ENCODE data around the gene B3GNT2.
"Not testable (repeated sequence)": the region's sequence is repeated elsewhere in the genome, so short reads cannot be mapped to it uniquely, and the experiment has no call there.

Gene B3GNT2

DNA sequence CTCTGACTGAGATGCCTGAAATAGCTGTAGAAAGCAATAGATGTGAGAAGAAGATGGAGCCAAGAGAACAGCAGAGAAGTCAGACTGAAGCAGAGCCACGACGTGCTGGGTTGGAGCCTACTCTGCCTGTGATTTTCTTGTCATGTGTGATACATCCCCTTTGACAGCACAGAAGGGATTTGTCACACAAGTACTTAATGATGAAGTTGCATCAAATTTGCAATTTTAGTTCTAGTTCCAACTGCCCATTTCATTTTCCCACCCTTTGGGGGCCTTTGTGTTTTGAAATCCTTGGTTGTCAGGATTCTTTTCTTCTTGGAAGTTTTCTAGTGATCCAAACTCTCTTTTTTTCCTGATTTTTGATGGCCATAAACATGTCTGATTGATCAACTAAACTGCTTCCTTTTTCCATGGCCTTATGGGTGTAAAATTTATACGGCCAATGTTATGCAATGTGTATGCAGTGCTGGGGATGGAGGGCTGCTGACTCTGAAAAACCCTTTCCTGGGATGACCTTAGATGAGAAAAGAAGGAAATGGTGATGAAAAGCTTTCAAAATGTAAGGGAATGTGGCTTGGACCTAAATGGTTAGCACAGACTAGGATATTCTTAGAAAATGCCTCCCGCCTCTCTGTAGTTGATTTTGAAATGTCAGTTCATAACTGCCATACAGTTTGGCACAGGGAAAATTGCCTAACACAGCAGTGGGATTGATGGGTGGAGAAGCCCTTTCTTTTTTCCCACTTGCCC lies 9.6 kb upstream of the B3GNT2 start:
- no peak for DNase-seq

DNA sequence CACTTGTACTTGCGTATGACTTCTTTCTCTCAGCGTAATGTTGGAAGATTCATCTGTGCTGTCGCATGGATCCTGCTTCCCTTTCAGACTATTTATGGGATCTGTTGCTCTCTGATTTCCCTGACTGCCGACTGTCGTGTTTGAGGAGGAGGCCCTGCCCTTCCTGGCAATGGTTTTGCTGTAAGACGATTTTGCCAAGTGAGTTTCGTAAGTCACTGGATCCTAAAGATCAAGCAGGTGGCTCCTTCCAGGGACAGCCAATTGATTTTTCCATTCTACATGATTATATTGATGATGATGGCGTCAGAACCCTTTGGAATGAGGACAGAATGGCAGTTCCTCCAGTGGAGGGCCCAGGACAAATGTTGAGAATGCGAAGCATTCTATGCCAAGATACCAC lies 8.7 kb upstream of the B3GNT2 start:
- no peak for DNase-seq

DNA sequence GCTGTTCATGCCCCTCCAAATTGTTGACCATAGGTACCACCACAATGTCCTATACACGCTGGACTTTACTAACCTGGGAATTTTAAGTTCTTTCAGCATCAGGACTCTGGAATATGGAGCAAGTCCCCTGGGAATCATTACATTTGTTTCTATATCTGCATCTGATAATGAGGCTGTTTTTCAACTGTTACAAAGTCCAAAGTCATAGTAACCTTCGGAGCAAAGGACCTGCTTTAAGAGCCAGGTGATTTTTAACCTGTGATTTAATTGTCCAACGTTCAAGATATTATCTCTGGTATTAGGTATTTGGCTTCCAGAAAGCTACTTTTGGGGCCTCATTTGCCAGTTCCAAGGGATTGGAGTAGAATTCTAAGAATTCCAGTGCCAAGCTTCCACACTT lies 7.5 kb upstream of the B3GNT2 start:
- DNase-seq = no peak

DNA sequence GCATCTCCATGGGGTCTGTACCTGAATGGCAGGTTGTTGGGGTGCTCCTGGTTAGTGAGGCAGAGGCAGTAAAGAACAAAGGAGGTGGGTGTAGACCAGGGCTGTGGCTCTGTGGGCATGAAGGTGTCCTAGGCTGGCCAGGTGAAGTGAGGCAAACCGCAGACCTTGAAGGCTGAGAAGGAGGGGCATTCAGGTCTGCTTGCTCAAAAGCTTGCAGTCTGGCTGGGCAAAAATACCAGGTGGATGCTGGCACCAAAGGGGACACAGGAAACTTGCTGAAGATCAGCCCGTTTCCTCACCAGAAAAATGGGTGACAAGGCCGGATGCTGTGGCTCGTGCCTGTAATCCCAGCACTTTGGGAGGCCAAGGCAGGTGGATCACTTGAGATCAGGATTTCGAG lies 6.7 kb upstream of the B3GNT2 start:
- no peak for DNase-seq

DNA sequence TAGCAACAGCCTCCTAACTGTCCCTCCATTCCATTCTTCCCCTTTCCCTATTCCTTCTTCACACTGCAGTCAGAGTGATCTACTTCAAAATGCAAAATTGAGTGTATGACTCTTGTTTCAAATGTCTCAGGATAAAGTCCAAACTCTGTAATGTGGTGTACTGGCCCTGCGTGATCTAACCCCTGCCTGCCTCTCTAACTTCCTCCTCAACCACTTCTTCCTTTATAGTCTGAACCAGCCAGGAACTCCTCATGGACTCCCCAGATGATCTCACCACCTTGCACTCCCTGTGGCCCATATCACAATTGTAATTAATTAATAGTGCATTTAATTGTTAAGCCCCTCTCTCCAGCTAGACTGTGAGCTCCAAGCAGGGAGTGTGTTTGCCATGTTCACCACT lies 3.1 kb upstream of the B3GNT2 start:
- DNase-seq = no peak

DNA sequence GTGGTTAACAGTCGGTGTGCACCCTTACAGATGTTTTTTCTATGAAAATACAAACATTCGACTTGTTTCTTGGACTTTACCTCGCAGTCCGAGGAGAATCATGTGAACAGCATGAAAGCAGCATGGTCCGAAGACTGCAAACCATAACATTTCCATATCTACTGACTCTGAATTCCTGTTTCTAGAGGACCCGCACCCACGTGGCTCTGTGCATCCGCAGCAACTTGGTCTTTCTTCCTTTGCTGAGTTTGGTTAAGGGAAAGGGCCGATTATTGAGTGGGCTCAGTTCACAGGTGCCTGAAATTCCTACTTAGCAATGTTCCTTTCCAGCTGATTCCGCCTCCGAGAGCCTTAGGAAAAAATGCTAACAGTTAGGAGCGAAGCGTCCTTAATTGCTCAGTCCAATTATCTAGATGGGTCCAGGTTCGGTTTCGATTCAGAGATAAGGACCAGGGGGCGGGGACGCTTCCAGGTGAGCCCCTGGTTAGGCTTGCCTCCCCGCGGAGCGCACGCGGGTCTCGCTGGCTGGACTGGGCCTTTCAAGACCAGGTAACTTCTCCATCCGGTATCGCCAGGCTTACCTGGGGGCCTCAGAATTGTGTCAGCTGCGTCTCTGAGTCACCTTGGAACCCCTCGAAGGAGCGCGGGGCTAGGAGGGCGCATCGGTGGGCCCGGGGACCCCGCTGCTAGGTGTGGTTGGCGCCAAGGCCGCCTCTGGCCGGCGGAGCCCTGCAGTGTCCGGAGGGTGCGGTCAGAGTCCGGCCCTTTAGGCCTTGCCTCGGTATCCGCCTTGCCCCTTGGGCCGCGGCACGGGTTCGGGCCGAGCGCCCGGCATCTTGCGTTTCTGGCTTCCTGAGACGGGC lies 1.1 kb upstream of the B3GNT2 start:
- no peak for DNase-seq

DNA sequence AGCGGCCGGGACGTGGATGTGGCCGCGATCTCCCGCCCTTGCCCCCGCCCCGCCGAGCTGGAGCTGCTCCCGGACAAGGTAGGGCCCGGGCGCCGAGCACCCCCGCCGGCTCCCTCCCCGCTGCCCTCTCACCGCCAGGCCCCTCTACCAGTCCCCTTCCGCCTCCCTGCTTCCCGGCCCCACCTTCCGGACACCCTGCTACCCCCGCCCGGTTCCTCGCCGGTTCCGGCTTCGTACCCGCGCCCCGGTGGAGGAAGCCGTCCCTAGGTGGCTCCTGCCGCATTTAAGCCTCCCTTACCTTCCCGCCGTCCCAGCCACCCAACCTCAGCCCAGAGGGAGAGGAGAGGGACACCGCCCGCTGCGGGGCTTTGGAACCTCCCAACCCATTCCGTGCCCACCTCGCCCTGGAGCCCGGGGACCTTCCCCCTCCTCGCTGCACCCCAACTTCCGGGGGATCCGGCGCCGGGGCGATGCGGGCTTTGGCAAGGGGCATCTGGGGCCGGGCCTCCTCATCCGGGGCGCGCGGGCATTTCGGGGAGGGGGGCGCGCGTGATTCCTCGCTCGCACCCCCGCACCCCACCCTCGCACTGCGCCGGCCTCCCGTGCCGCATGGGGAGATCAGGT lies 475 bp downstream of the B3GNT2 start:
- DNase-seq = peak; percentile 40

DNA sequence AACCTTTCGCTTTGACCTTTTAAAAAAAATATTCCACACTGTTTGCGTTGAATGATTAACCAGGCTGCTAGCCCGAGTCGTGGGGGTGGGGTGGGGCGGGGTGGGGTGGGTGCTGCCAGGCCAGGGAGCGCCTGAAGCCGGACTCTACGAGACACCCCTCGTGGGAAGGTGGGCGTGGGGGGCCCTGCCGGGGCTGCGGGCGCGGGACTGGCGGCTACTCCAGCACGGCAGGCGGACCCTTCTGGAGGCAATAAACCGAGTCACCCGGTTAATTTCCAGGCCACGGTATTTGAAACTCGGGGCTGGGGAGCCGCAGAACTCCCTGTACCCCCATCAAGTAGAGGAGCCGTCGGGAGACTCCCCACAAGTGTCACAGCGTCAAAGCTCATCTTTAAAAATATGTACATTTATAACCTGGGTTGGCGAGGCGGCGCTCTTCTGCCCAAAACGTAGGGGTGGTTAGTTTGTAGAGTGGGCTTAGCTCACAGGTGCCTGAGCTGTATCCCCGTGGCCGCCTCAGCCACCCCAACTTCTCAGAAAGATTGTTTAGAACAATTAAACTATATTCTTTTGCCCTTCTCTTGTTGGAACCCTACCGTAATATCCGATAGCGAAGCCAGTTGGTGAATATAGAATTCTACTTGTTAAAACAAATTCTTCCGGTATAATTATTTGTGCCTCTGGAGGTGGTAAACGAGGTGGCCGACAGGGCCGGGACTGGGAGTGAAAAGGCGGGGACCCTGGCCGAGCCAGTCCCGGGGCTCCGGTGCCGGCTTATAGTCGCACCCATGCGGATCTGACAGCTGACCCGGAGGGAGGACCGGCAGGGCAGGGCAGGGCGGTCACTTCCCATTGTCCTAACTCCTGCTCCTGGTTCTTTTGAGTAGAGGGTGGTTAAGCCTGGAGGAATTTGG lies 1.4 kb downstream of the B3GNT2 start:
- DNase-seq = peak; percentile 57

DNA sequence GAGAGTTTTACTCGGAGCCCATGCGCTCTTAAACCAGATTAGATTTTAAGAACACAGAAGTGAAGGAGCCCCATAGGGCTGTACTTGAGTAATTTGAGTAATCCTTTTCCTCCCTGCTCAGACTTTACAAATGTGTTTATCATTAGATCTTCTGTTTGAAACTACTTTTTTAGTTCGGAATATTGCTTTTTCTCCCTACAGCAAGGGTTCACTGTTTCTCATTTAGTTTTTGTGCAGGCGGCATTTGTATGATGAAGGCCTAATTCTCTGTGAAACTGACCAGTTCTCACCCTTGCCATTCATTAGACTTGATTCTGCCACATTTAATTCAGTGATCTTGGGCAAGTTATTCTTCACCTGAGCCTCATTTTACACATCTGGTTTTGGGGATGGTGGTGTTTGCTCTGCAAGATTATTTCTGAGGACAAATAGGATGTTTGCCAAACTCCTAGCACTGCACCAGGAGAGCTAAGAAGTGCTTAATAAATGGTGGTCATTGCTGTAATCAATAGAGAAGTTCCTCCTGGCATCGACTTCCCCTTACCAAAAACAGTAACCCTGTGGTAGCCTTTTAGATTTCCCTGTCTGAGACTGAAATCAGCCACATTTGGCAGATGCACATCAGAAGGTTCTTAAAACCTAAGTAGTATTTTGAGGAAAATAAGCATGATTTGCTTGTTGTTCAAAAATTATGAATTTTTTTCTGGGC lies 2.2 kb downstream of the B3GNT2 start:
- no peak for DNase-seq

DNA sequence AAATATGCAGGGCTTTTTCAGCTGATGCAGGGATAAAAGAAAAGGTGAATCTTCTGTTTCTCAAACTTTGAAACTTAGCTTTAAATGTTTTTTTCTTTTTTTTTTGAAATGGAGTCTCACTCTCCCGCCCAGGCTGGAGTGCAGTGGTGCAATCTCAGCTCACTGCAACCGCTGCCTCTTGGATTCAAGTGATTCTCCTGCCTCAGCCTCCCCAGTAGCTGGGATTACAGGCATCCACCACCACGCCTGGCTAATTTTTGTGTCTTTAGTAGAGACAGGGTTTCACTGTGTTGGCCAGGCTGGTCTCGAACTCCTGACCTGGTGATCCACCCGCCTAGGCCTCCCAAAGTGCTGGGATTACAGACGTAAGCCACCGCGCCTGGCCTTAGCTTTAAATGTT lies 2.9 kb downstream of the B3GNT2 start:
- DNase-seq = not testable (repeated sequence)

DNA sequence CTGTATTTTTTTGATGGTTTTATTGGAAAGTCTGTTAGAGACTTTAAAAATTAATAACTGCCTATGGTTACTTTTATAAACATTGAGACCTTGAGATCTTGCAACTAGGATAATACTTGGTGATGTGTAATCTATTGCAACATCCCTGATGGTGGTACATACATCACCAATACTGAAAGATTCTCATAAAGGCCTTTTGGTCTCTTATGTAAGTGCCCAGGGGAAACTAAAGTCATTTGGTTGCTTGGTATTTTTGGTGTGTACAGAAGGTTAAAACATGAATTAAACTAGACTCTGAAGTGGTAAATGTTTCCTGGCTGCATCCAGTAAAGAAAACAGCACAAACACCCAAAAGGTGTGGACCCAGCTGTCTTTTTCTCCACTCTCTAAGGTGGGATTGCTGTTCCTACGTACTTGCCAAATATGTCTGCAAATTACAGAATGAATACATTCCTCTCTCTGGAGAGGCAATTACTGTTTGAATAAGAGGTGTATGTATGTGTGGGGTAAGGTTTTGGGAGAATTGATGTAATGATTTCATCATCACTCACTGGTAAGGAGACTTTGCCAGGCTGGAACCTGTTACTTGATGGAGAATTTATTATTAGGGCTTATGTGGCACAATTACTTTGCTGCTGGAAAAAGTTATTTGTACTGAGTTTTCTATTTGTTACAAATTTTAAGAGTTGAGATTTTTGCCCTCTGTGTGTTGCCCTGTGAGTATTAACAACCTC lies 3.6 kb downstream of the B3GNT2 start:
- DNase-seq = no peak

DNA sequence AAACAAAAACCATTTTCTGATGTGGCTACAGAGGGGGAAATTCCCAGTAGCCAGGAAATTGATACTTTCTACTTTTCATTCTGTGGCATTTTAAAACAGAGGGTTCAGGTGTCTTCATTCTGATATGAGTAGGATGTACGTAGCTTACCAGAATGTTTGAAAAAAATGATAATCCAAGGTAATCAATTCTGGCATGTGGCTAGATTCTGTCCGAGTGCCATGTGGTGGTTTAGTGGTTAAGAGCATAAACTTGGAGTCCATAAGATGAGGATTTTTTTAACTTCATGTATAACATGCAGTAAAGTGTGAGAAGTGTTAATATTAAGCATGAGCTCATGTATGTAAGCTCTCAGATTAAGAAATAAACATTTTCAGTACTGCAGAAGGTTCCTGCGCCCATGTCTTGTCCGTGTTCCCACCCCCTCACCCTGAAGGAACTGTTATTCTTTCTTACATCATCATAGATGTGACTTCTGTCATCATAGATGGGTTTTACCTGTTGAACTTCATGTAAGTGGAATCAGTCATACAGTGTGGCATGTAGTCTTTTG lies 4.5 kb downstream of the B3GNT2 start:
- DNase-seq = peak; percentile 59

DNA sequence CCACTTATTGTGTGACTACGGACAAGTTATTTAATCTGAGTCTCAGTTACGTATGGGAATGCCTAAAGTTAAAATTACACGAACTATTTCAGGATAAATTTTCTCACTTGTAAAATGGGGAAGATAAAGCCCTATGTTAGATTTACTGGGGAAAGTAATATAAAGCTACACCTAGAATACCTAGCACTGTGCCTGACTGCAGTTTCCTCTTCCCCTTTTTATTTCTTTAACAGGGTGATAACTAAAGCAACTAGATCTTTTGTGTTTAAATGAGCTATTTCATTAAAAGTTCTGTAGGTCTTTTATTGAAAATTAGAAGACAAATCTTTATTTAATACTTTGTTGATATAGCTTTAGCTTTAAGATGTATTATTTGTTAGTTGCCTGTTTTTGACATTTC lies 5.0 kb downstream of the B3GNT2 start:
- DNase-seq = no peak

DNA sequence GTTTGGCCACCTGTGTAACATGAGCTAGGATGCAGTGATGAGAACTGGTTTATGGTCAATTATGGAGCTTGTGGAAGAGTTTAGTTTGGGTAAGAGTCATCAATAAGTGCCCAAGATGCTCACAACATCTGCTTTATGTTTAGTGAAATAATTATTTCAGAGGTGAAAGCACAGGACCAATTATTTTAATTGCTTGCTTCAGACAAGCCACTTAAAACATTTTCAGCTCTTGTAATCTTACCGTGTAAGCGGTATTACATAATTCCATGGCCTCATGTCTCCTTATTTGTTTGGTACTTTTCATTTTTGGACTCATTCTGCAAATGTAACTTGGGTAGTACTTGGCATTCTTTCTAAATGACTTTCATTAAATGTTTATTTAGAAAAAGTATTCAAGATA lies 5.4 kb downstream of the B3GNT2 start:
- no peak for DNase-seq

DNA sequence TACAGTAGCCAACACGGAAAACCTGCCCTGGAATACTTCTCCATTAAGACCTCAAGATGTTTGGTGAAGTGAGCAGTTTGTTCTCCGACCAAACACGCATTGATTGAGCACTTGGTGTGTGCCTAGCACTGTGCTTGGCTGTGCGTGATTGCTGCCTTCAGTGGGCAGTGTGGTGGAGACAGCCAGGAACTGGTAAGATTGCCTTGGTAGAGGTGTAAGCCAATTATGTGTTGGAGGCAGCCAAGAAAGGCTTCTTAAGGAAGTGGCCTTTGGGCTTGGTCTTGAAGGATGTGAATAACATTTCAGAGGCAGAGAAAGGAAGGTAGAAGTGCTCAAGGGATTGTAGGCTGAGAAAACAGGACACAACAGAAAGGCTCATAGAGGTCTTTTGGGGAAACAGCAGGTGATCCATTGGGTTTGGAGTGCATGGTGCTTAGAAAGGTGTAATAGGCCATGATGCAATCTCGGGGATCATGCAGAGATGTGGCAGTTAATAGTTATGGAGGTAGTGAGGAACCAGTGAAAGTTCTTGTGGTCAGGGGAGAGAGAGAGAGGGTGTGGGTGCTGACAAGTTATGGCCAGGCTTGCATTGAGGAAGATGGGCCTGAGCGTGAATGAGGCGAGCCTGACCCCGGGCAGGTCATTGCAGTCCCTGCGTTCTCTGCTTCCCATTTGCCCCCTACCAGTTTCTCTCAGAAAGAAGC lies 6.3 kb downstream of the B3GNT2 start:
- DNase-seq = no peak

DNA sequence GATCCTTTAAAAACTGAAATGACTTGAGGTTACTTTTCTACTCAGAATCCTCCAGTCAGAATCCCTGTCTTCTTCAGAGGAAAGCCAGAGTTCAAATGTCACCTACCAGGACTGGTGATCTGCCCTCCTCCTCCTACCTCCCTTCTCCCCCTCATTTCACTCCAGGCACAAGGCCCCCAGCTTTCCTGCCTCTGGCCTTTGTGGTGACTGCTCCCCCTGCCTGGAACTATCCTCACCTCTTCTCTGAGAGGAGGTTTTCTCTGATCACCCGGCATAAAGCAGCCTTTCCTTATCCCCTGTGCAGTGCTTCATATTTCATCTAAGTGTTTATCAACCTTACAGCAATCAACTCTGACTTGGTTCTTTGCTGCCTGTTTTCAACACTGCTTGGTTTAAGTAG lies 6.8 kb downstream of the B3GNT2 start:
- no peak for DNase-seq

DNA sequence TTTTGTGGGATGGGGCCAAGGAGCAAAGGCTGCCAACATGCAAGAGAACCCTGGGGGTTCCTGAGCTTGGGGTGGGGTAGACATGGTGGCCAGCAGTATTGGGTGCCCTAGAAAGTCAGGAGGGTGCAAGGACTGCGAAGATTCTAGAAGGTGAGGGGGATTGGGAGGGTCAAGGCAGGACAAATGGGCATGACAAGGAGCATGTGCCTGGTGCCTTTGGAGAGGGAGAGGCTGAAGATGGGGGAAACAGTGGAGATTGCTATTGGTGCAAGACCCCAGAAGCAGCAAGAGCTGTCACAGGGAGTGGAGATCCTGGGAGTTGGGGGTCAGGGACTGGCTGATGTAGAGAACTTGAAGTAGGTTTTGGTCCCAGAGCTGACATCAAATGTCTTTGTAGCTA lies 7.5 kb downstream of the B3GNT2 start:
- no peak for DNase-seq

DNA sequence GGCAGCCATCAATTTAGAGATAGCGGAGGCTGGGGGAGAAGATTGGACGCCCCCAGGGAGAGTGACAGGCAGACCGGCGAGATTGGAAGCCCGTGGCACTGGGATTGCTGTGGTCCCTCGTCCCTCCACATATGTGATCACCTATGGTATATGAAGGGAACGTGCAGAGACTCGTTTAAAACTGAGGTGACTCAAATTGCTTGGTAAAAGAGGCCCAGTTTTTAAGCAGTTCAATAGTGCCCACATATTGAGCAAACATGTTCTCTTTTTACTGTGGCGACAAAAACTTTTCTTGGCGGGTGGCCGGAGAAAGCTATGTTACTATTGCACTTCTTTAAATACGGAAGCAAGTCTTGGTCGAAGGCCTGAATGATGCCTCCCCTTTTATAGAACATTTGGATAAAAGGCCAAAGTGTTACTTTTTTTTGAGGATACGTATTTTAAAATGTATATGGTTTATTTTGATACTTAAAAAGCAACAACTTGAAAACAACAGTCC lies 9.1 kb downstream of the B3GNT2 start:
- DNase-seq = no peak

DNA sequence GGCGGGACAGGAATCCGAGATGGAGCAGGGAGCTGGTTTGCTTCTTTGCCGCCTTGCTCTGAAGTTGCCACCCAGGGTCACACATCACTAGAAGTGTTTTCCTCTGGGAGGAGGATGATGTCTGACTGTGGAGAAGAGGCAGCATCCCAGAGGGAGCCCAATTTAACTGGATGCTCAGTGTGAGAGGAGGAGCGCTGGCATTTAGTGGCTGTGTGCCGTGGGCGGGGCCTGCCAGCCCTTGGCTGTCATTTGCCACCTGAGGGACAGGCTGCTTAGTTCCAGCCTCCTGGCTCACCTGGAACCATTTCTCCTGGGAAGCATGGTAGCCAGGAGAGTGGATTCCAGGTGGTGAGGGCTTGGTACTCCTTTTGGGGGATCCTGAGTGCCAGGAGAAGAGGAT lies 9.6 kb downstream of the B3GNT2 start:
- no peak for DNase-seq

DNA sequence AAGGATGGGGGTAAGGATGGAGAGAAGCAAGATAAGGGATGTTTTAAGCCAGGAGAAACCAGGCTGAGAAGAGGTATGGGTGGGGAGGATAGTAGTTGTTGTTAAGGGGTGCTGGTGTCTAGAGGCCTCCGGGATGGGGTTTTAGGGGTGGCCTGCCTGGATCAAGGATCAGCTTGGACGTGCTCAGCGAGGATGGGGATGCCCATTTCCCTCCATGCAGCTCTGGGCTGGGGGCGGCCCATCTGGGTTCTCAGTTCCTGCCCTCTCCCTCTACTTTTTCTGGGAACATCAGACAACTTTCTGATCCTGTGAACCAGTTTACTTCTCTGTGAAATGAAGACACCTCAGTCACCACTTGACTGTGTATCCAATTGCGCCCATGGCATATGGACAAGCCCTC lies 10.1 kb downstream of the B3GNT2 start:
- no peak for DNase-seq

Measured in CD4-positive, alpha-beta T cell treated with Interleukin-4 for 4 hours (primary cell).